ENCODE data around the gene KHDRBS2. TPM values are rescaled to one million over a fixed set of nuclear protein-coding genes. Genes with fewer than 3 reads are reported as not detected.

Gene KHDRBS2
- total RNA-seq, 3 donors from 2014 or later, result 0.16 TPM; not detected in 2

DNA sequence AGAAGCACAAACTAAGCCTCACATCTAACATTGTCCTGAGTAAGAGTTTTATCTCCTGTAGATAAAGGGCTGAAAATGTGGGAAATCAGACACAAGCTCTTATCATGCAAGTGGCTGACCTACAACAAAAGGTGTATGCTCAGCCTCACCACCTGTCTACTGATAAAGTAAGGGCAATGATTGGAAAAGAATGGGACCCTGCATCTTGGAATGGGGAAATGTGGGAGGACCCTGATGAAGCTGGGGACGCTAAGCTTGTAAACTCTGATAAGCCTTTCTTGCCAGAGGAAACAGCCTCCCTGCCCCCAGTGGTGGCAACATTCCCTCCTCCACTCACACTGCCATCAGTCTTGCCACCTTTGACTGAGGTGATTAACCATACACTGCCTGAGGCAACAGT, 166.6 kb downstream of the KHDRBS2 start:
- intact Hi-C loops (cut with DNase I; ENCODE audit: low total_unique reads), result no loop called here
- H3K9me3 ChIP-seq, result peaks cover 0 to 18% of the 10 kb centered on the region in 2 donors
- no peak overlapping the region for H3K27ac ChIP-seq
- TF ChIP-seq POLR2A (IDR thresholded peaks at IDR 0.05), result no peak
- TF ChIP-seq, protein P1, sequence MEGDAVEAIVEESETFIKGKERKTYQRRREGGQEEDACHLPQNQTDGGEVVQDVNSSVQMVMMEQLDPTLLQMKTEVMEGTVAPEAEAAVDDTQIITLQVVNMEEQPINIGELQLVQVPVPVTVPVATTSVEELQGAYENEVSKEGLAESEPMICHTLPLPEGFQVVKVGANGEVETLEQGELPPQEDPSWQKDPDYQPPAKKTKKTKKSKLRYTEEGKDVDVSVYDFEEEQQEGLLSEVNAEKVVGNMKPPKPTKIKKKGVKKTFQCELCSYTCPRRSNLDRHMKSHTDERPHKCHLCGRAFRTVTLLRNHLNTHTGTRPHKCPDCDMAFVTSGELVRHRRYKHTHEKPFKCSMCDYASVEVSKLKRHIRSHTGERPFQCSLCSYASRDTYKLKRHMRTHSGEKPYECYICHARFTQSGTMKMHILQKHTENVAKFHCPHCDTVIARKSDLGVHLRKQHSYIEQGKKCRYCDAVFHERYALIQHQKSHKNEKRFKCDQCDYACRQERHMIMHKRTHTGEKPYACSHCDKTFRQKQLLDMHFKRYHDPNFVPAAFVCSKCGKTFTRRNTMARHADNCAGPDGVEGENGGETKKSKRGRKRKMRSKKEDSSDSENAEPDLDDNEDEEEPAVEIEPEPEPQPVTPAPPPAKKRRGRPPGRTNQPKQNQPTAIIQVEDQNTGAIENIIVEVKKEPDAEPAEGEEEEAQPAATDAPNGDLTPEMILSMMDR (IDR thresholded peaks at IDR 0.05), result no peak
- no peak for TF ChIP-seq POLR2AphosphoS5 (IDR thresholded peaks at IDR 0.05)
- no peak overlapping the region for H3K4me3 ChIP-seq
- DNase-seq (ENCODE audit: low spot score in 2 of 2), result no peak
- H3K4me1 ChIP-seq, result no peaks in the 10 kb centered on the region
- H3K36me3 ChIP-seq, result no peaks in the 10 kb centered on the region
- no peaks in the 10 kb centered on the region for H3K27me3 ChIP-seq

DNA sequence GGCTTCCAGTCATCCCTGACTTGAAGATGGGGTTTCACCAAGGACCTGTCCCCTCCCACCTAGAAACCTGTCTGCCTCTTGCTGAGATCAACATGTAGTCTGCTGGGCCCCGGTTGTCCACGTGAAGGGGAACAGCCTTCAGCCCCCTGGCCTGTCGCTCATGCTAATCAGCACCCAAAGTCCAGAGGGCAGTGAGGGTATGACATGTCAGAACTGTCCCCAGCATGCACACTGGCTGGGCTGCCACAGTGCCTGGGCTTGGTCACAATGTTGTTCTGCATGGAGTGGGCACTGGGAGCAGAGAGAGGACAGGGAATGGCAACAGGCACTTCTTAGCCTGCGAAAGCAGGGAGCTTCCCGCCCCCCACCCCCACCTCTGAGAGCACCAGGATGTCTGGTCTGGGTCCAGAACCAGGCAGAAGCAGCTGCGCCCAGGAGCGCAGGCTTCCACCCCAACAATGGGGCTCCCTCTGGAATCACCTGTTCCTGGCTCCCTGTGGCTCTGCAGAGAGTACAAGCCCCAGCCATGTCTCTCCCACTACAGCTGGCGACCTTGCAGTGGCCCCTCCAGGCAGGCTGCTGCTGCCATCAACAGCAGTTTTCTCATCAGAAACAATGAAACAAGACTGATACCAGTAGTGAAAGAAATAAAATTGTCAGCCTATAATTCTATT, 182.7 kb downstream of the KHDRBS2 start:
- Histone ChIP-seq H3K27me3 (no peaks in the 10 kb centered on the region), H3K4me1 (no peaks in the 10 kb centered on the region), H3K4me3 (no peak overlapping the region), H3K9me3 (peaks cover 10 to 13% of the 10 kb centered on the region in 2 donors), H3K36me3 (no peaks in the 10 kb centered on the region), H3K27ac (no peak overlapping the region)
- DNase-seq (ENCODE audit: low spot score in 2 of 2), result no peak
- intact Hi-C loops (cut with DNase I; ENCODE audit: low total_unique reads), result no loop called here
- TF ChIP-seq POLR2A (IDR thresholded peaks at IDR 0.05) (no peak), POLR2AphosphoS5 (IDR thresholded peaks at IDR 0.05) (no peak)
- TF ChIP-seq, protein P1 (IDR thresholded peaks at IDR 0.05), result no peak

DNA sequence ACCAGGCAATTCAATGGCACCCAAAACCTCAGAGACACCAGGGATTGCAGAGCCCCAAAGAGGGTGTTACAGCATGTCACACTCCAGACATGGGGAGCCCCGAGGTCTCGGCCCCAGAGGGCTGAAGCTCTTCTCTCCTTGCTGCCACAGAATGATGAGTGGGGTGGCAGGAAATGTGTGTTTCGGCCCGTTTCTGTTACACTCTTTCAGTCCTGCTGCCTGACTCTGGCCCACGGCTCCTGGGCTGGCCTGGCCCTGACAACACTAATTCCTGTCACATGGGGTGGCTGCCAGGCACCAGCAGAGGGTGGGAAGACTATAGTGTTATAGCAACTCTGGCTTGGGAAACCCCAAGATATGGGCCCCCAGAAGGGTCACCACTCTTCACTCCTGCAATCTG, 183.6 kb downstream of the KHDRBS2 start:
- H3K27me3 ChIP-seq, result no peaks in the 10 kb centered on the region
- H3K4me1 ChIP-seq, result no peaks in the 10 kb centered on the region
- no peaks in the 10 kb centered on the region for H3K36me3 ChIP-seq
- intact Hi-C loops (cut with DNase I; ENCODE audit: low total_unique reads), result no loop called here
- no peak overlapping the region for H3K4me3 ChIP-seq
- no peak for DNase-seq (ENCODE audit: low spot score in 2 of 2)
- no peak overlapping the region for H3K27ac ChIP-seq
- TF ChIP-seq, protein P1 (IDR thresholded peaks at IDR 0.05), result no peak
- TF ChIP-seq POLR2A (IDR thresholded peaks at IDR 0.05) (no peak), POLR2AphosphoS5 (IDR thresholded peaks at IDR 0.05) (no peak)
- H3K9me3 ChIP-seq, result peaks cover 10 to 13% of the 10 kb centered on the region in 2 donors

DNA sequence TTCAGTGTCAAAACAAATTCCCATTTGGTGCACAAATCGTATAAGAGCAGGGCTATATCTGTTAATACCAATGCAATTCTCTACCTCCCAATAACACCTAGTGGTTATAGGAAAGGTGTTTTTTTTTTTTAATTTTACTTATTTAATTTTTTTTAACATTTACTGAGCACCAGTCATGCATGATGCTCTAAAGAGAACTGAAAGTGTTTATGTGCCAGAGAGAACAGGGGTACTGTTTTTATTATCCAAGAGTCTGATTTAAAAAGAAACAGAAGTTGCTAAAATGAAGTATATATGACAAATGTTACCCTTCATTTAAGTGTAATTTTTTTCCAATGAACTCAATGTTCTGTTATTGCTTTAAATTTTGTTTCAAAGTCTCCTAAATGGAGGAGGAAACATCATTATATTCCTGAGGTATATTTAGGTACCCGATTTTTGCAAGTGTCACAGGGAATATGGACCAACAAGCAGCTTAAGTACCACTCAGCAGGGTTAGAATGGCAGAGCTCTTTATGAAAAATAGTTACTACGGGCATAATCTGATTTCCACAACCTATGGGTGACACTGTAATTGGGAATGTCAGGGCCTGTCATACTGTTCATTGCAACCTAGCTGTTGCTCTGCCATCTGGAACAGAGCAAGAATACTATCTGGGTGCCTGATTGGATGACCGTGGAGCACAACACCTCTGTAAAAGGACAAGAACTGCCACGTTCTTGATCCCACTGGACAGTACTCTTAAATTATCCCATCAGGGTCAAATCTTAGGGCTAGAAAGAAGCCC, 195.4 kb downstream of the KHDRBS2 start:
- no peak for DNase-seq (ENCODE audit: low spot score in 2 of 2)
- Histone ChIP-seq H3K36me3 (no peaks in the 10 kb centered on the region), H3K27me3 (no peaks in the 10 kb centered on the region), H3K27ac (no peak overlapping the region), H3K9me3 (no peaks in the 10 kb centered on the region), H3K4me1 (no peaks in the 10 kb centered on the region), H3K4me3 (no peak overlapping the region)
- intact Hi-C loops (cut with DNase I; ENCODE audit: low total_unique reads), result no loop called here
- no peak for TF ChIP-seq POLR2AphosphoS5 (IDR thresholded peaks at IDR 0.05)
- TF ChIP-seq POLR2A (IDR thresholded peaks at IDR 0.05), result no peak
- TF ChIP-seq, protein P1 (IDR thresholded peaks at IDR 0.05), result no peak

DNA sequence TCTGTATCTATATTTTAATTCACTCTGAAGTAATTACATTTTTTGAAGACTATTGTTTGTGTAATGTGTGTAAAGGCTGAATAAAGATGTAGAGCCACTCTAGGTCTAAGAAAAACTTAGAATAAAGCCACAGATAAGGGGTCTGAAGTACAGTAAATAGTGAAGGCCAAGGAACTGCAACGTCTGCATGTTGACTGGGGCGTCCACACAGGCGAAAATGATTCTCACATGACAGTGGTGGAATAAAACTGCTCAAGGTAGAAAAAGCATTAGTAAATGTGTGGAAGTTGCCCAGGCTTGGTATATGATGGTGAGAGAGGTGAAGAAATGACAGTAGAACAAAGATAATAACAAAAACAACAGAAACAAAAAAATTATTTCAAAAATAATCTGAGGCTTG, 196.2 kb downstream of the KHDRBS2 start:
- Histone ChIP-seq H3K4me1 (no peaks in the 10 kb centered on the region), H3K27ac (no peak overlapping the region), H3K27me3 (no peaks in the 10 kb centered on the region), H3K36me3 (no peaks in the 10 kb centered on the region), H3K4me3 (no peak overlapping the region), H3K9me3 (no peaks in the 10 kb centered on the region)
- DNase-seq (ENCODE audit: low spot score in 2 of 2), result no peak
- intact Hi-C loops (cut with DNase I; ENCODE audit: low total_unique reads), result no loop called here
- TF ChIP-seq, protein P1 (IDR thresholded peaks at IDR 0.05), result no peak

All from breast epithelium (tissue), 4 donors.